OCI-LY7 (cell line): Measurements from ENCODE around the gene USPL1. TPM values are rescaled to one million over a fixed set of nuclear protein-coding genes. Genes with fewer than 3 reads are reported as not detected.

Source experiments
- BruUV-seq: library from RNA; stranded (reverse); fragments of 400-500 nt; replicated peaks from 2 replicates; lab custom pipeline; 2021; lab: Mats Ljungman, UMichigan
- CTCF ChIA-PET: fragments of 300-600 bp; sonication (Branson Sonifier 250); formaldehyde crosslinking; loops from one replicate; lab custom pipeline; 2022; ENCODE audit warnings: antibody characterized with exemption; ENCODE audit not compliant: unreplicated experiment; lab: Charles Lee
- POLR2A ChIA-PET: fragments of 300-600 bp; sonication (Branson Sonifier 250); formaldehyde crosslinking; loops from one replicate; lab custom pipeline; 2022; ENCODE audit warnings: antibody characterized with exemption; lab: Charles Lee
- DNase-seq: peaks from one replicate; pipeline ENCODE4 v3.0.0-alpha.2; 2015; ENCODE audit warnings: low spot score
- H2AFZ ChIP-seq: fragments of 200-600 bp; sonication (generic), shearing (Covaris generic); 2 replicates; pipeline ENCODE4 v1.6.1; 2014; ENCODE audit warnings: mild to moderate bottlenecking, antibody characterized with exemption, low read length, moderate library complexity
- H3K27ac ChIP-seq: fragments of 200-600 bp; sonication (generic); 2 replicates; pipeline ENCODE4 v1.5.1; 2014; ENCODE audit warnings: mixed run types, low read depth, mild to moderate bottlenecking, moderate library complexity, low read length, inconsistent platforms; ENCODE audit not compliant: poor library complexity, severe bottlenecking
- H3K36me3 ChIP-seq: fragments of 200-600 bp; sonication (generic); 2 replicates; pipeline ENCODE4 v1.6.1; 2014; ENCODE audit warnings: mild to moderate bottlenecking, antibody characterized with exemption, low read length, moderate library complexity, mixed read lengths; ENCODE audit not compliant: insufficient read depth
- H3K4me1 ChIP-seq: fragments of 200-600 bp; sonication (generic); 2 replicates; pipeline ENCODE4 v1.5.1; 2014; ENCODE audit warnings: mild to moderate bottlenecking, low read length; ENCODE audit not compliant: insufficient read depth, poor library complexity, severe bottlenecking
- H3K4me2 ChIP-seq: fragments of 200-600 bp; sonication (generic); 2 replicates; pipeline ENCODE4 v1.6.1; 2014; ENCODE audit warnings: mild to moderate bottlenecking, low read length
- H3K4me3 ChIP-seq: fragments of 200-600 bp; sonication (generic); 2 replicates; pipeline ENCODE4 v1.5.1; 2014; ENCODE audit warnings: mild to moderate bottlenecking, low read depth, low read length; ENCODE audit not compliant: poor library complexity, severe bottlenecking
- H3K79me2 ChIP-seq: fragments of 200-600 bp; sonication (generic); 2 replicates; pipeline ENCODE4 v1.6.1; 2016; ENCODE audit warnings: low read depth, mild to moderate bottlenecking, low read length, moderate library complexity, mixed read lengths; ENCODE audit not compliant: insufficient read depth
- H3K9me2 ChIP-seq: fragments of 200-600 bp; sonication (generic); 2 replicates; pipeline ENCODE4 v1.6.1; 2016; ENCODE audit warnings: mild to moderate bottlenecking, low read length, mixed read lengths; ENCODE audit not compliant: insufficient read depth
- H3K9me3 ChIP-seq: fragments of 200-600 bp; sonication (generic); 2 replicates; pipeline ENCODE4 v1.6.1; 2014; ENCODE audit warnings: mild to moderate bottlenecking, mixed run types, low read length, mixed read lengths
- H4K20me1 ChIP-seq: fragments of 200-600 bp; sonication (generic); 2 replicates; pipeline ENCODE4 v1.6.1; 2014; ENCODE audit warnings: mild to moderate bottlenecking, antibody characterized with exemption, low read length, moderate library complexity, mixed read lengths; ENCODE audit not compliant: insufficient read depth
- EZH2phosphoT487 ChIP-seq: fragments of 200-600 bp; sonication (generic); IDR thresholded peaks from 2 replicates; pipeline ENCODE4 v1.6.1; 2018; ENCODE audit warnings: low read depth, borderline replicate concordance, mild to moderate bottlenecking, mixed run types, antibody characterized with exemption, low read length, moderate library complexity, mixed read lengths
- intact Hi-C: fragments of 100-400 bp; cut with micrococcal nuclease; formaldehyde crosslinking; loops from one replicate; pipeline ENCODE4 v1.10.0; 2022; ENCODE audit not compliant: unreplicated experiment
- total RNA-seq, 2 experiments: library from RNA; depleted of rRNA in 1 of 2; stranded (reverse); fragments of >200 nt in 1 of 2; shearing (Covaris generic) in 1 of 2; gene quantifications; 2 replicates each; pipeline ENCODE4 v1.2.3, GENCODE V29; 2014 to 2022
- TF ChIP-seq, protein P1 (sequence below): fragments of 200-600 bp; sonication (generic); conservative IDR thresholded peaks from 2 replicates; pipeline ENCODE4 v1.5.1; 2014; ENCODE audit warnings: mild to moderate bottlenecking, antibody characterized with exemption, low read length, moderate library complexity, mixed read lengths

USPL1 gene
- total RNA-seq, 2 experiments from 2014 or later: 19.2 to 21.9 TPM

DNA sequence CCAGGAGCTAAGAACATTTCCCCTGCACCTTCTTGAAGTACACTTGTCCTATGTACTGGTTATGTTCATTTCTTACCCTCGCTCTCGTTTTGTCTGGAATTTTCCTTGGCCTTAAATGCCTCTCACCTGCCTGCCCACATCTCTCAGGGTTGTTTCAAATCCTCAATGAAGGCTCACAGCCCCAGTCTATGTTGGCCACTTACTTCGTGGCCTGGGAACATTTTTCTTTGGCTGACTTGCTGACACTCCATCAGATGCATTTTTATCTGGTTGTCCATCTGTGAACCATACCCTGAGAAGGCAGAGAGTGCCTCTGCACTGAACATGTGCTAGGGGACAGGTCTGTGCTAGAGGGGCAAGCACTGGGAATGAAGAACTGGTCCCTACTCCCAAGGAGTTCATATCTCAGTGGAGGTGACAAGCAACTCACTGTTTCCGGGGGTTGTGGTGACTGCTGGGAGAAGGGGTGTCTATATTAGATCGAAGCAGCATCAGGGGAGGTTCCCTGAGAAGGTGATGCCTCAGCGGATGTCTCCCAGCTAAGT, 53.6 kb downstream of the USPL1 start:
- Histone ChIP-seq H2AFZ (no peak overlapping the region), H3K4me1 (peaks cover 9% of the 10 kb centered on the region), H3K79me2 (no peaks in the 10 kb centered on the region), H3K4me3 (no peak overlapping the region), H3K36me3 (no peaks in the 10 kb centered on the region), H3K27ac (no peak overlapping the region), H3K9me2 (no peaks in the 10 kb centered on the region), H3K9me3 (no peaks in the 10 kb centered on the region), H4K20me1 (no peaks in the 10 kb centered on the region), H3K4me2 (no peak overlapping the region)
- intact Hi-C loops: loop anchor here (10.0 kb wide), 1 partner anchor 193 kb away; no protein-coding TSS in a partner anchor
- POLR2A ChIA-PET: no interaction called here
- CTCF ChIA-PET: no interaction called here
- no peak for DNase-seq
- BruUV-seq: no TSS peak
- TF ChIP-seq, protein P1, sequence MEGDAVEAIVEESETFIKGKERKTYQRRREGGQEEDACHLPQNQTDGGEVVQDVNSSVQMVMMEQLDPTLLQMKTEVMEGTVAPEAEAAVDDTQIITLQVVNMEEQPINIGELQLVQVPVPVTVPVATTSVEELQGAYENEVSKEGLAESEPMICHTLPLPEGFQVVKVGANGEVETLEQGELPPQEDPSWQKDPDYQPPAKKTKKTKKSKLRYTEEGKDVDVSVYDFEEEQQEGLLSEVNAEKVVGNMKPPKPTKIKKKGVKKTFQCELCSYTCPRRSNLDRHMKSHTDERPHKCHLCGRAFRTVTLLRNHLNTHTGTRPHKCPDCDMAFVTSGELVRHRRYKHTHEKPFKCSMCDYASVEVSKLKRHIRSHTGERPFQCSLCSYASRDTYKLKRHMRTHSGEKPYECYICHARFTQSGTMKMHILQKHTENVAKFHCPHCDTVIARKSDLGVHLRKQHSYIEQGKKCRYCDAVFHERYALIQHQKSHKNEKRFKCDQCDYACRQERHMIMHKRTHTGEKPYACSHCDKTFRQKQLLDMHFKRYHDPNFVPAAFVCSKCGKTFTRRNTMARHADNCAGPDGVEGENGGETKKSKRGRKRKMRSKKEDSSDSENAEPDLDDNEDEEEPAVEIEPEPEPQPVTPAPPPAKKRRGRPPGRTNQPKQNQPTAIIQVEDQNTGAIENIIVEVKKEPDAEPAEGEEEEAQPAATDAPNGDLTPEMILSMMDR: no peak
- no peak for TF ChIP-seq EZH2phosphoT487

DNA sequence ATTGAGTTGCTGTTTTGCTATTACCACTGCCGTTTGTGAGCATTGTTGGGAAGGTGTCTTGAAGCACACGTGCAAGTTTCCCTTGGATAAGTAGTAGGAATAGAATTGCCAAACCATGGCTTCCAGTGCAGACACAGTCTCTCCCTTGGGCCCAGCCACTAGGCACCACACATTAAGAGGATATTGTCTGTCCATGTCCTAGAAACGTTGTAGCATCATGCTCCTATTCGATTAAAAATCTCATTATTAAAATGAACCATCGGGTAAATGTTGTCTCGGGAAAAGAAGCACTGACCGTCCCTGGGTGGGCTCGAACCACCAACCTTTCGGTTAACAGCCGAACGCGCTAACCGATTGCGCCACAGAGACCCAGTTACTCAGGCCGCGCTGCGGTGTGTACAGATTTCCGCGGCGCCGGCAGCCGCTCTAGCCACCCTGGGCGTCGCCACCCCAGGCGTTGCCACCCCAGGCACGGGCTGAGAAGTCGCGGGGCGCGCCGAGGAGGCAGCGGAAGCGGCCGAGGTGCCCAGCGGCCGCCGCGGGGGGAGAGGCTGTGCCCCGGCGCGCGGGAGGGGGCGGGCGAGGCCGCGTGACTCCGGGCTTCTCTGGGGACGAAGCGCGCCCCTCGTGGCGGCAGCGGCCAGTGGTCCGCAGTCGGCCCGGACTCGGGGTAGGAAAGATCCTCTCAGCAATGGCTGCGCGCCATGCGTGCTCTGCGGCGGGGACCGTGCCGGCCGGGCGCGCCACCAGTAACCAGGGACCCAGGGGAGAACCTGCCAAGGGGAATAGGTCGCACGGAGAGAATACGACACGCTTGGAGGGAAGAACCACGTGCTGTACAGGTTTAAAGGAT, 56.2 kb downstream of the USPL1 start:
- Histone ChIP-seq H2AFZ (peak overlapping the region; percentile 88), H3K9me2 (no peaks in the 10 kb centered on the region), H3K27ac (no peak overlapping the region), H3K4me3 (peak overlapping the region; percentile 63), H3K9me3 (no peaks in the 10 kb centered on the region), H4K20me1 (no peaks in the 10 kb centered on the region), H3K4me2 (peak overlapping the region; percentile 78), H3K36me3 (no peaks in the 10 kb centered on the region), H3K4me1 (peaks cover 9% of the 10 kb centered on the region), H3K79me2 (no peaks in the 10 kb centered on the region)
- BruUV-seq: no TSS peak
- no peak for TF ChIP-seq EZH2phosphoT487
- TF ChIP-seq, protein P1: peak; percentile 73
- intact Hi-C loops: loop anchor here (10.0 kb wide), 1 partner anchor 191 kb away; no protein-coding TSS in a partner anchor
- POLR2A ChIA-PET: interaction anchor here (0.8 kb wide), 1 partner anchor 64 kb away, joined by 3 read pairs; no protein-coding TSS in a partner anchor
- CTCF ChIA-PET: no interaction called here
- peak; percentile 86 for DNase-seq
